Measurements from ENCODE around the gene PRSS36. TPM values are rescaled to one million over a fixed set of nuclear protein-coding genes. Genes with fewer than 3 reads are reported as not detected.

PRSS36 gene
- total RNA-seq, 1 experiment from 2014 or later = 1.3 TPM

- ATAC-seq = no peak
- CTCF ChIA-PET = interaction anchor here (0.6 to 1.1 kb wide), 3 partner anchors 32 to 259 kb away, joined by 3 to 5 read pairs (median 4); partner anchors contain the start of gene ZNF843
- peak overlapping the region; percentile 93 for H3K27ac Mint-ChIP-seq
- POLR2A ChIA-PET = interaction anchor here (0.7 to 2.4 kb wide), 6 partner anchors 9 to 277 kb away, joined by 3 to 8 read pairs (median 5); partner anchors contain the start of gene PYCARD
- H3K9me3 Mint-ChIP-seq = no peaks in the 10 kb centered on the region
- peak overlapping the region; percentile 43 for H3K4me3 Mint-ChIP-seq
- H3K4me1 Mint-ChIP-seq = peaks cover 42% of the 10 kb centered on the region
- TF ChIP-seq NFATC4 (CRISPR knock-in tag; IDR thresholded peaks at IDR 0.05) = peak; percentile 51; the same call in 1 of the 2 replicates
- TF ChIP-seq GRHL2 (CRISPR knock-in tag; IDR thresholded peaks at IDR 0.05; ENCODE audit: insufficient replicate concordance, severe bottlenecking) = no peak
- no peak for TF ChIP-seq PREB (CRISPR knock-in tag; IDR thresholded peaks at IDR 0.05; ENCODE audit: borderline replicate concordance)
- no peak for DNase-seq (ENCODE audit: low spot score)
- H3K27me3 Mint-ChIP-seq (ENCODE audit: low read depth) = no peaks in the 10 kb centered on the region
- H3K36me3 Mint-ChIP-seq = peaks cover 78% of the 10 kb centered on the region
Measured at GRCh38 chr16:31183432-31184428, 33.9 kb upstream of the PRSS36 start.

GRCh38 chr16:31182391-31182790 is 32.5 kb upstream of the PRSS36 start:
- CTCF ChIA-PET = interaction anchor here (0.5 to 1.1 kb wide), 3 partner anchors 21 to 255 kb away, joined by 3 to 6 read pairs (median 4); no protein-coding TSS in a partner anchor
- no peak for DNase-seq (ENCODE audit: low spot score)
- no peak for TF ChIP-seq ZMAT4 (CRISPR knock-in tag; IDR thresholded peaks at IDR 0.05)
- no peak for TF ChIP-seq ZBTB21 (CRISPR knock-in tag; IDR thresholded peaks at IDR 0.05; ENCODE audit: borderline replicate concordance)
- no peak for TF ChIP-seq MAX (CRISPR knock-in tag; IDR thresholded peaks at IDR 0.05)
- no peak for TF ChIP-seq TEAD1 (CRISPR knock-in tag; IDR thresholded peaks at IDR 0.05)
- no peak for TF ChIP-seq PREB (CRISPR knock-in tag; IDR thresholded peaks at IDR 0.05; ENCODE audit: borderline replicate concordance)
- no peak for TF ChIP-seq ELF4 (CRISPR knock-in tag; IDR thresholded peaks at IDR 0.05; ENCODE audit: low read depth)
- TF ChIP-seq JUN (CRISPR knock-in tag; IDR thresholded peaks at IDR 0.05) = no peak
- no peak for TF ChIP-seq NFE2L1 (CRISPR knock-in tag; IDR thresholded peaks at IDR 0.05)
- TF ChIP-seq IRF2 (CRISPR knock-in tag; IDR thresholded peaks at IDR 0.05; ENCODE audit: borderline replicate concordance, low read depth) = no peak
- TF ChIP-seq SMAD3 (CRISPR knock-in tag; IDR thresholded peaks at IDR 0.05; ENCODE audit: borderline replicate concordance) = no peak
- TF ChIP-seq NR1H2 (CRISPR knock-in tag; IDR thresholded peaks at IDR 0.05) = no peak
- no peak for TF ChIP-seq NFATC4 (CRISPR knock-in tag; IDR thresholded peaks at IDR 0.05)
- no peak for TF ChIP-seq SMAD4 (CRISPR knock-in tag; IDR thresholded peaks at IDR 0.05)
- no peak for TF ChIP-seq EMX1 (CRISPR knock-in tag; IDR thresholded peaks at IDR 0.05)
- TF ChIP-seq MYBL2 (CRISPR knock-in tag; IDR thresholded peaks at IDR 0.05) = no peak
- TF ChIP-seq CDX4 (CRISPR knock-in tag; IDR thresholded peaks at IDR 0.05; ENCODE audit: borderline replicate concordance) = no peak
- no peak for TF ChIP-seq IRF1 (CRISPR knock-in tag; IDR thresholded peaks at IDR 0.05)
- peaks cover 45% of the 10 kb centered on the region for H3K4me1 Mint-ChIP-seq
- peak overlapping the region; percentile 79 for H3K27ac Mint-ChIP-seq
- peak overlapping the region; percentile 95 for H3K4me3 Mint-ChIP-seq
- ATAC-seq = no peak
- H3K9me3 Mint-ChIP-seq = no peaks in the 10 kb centered on the region
- peaks cover 64% of the 10 kb centered on the region for H3K36me3 Mint-ChIP-seq
- H3K27me3 Mint-ChIP-seq (ENCODE audit: low read depth) = no peaks in the 10 kb centered on the region
- POLR2A ChIA-PET = interaction anchor here (1.0 to 2.4 kb wide), 4 partner anchors 10 to 40 kb away, joined by 3 to 8 read pairs (median 4); no protein-coding TSS in a partner anchor
